ENCODE results near the gene SLC44A1. TPM values are rescaled to one million over a fixed set of nuclear protein-coding genes. Genes with fewer than 3 reads are reported as not detected.
A peak's percentile ranks its signal among the peaks of the same experiment; 100 is the strongest.

The SLC44A1 gene
- 69.7 TPM for total RNA-seq (ENCODE audit: unreplicated experiment)
- long read RNA-seq, full-length matches to known transcripts = 11 of 15 reads
- long read RNA-seq, partial matches to known transcripts = 0 of 15 reads
- long read RNA-seq, other reads (novel, unspliced or antisense) = 4 of 15 reads

DNA sequence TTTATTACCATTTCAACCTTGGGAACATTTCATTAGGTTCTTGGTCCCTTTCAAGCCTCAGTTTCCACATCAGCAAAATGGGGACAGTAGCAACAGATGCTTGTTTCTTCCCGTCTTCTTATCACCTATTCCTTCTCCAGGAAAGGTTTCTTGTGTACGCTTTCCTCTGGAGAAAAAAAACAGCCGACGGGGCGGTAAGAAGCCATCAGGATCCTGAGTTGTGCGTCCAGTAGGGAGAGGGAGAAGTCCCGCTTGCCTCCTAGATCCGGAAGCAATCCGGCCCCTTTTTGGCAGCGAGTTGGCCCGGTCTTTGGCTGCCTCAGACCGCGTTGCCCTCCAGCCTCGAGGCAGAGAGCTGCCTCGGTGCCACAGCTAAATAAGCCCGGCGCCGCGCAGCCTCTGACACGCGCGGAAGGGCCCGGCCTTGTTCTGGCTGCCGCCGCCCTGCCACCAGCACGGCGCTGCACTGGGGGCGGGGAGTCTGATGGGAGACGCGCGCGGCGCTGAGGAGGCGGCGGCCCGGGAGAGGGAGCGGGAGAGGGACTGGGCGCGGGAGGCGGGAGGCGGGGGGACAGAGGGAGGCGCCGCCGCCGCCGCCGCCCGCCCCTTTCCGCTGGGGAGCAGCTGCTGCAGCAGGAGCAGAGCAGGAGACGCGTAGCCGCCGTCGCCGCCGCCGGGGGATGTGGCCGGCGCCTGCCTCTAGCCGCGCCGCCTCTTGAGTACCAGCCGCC lies at the start of gene SLC44A1:
TSS of gene SLC44A1 (plus strand) at position 649 of the 731 bp plus-strand sequence. CDS start 218 bp downstream, outside the sequence.
- no peaks in the 10 kb centered on the region for H3K9me3 Mint-ChIP-seq (ENCODE audit: unreplicated experiment)
- TF ChIP-seq, protein P1, sequence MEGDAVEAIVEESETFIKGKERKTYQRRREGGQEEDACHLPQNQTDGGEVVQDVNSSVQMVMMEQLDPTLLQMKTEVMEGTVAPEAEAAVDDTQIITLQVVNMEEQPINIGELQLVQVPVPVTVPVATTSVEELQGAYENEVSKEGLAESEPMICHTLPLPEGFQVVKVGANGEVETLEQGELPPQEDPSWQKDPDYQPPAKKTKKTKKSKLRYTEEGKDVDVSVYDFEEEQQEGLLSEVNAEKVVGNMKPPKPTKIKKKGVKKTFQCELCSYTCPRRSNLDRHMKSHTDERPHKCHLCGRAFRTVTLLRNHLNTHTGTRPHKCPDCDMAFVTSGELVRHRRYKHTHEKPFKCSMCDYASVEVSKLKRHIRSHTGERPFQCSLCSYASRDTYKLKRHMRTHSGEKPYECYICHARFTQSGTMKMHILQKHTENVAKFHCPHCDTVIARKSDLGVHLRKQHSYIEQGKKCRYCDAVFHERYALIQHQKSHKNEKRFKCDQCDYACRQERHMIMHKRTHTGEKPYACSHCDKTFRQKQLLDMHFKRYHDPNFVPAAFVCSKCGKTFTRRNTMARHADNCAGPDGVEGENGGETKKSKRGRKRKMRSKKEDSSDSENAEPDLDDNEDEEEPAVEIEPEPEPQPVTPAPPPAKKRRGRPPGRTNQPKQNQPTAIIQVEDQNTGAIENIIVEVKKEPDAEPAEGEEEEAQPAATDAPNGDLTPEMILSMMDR (IDR thresholded peaks at IDR 0.05; ENCODE audit: unreplicated experiment) = no peak
- H3K4me1 Mint-ChIP-seq (ENCODE audit: unreplicated experiment) = peaks cover 50% of the 10 kb centered on the region
- peak within 1 kb of the TSS; percentile 88 for H3K27ac Mint-ChIP-seq (ENCODE audit: unreplicated experiment)
- DNase-seq (ENCODE audit: low spot score) = peak; percentile 95
- peaks cover 21% of the 10 kb centered on the region for H3K27me3 Mint-ChIP-seq (ENCODE audit: unreplicated experiment)
- H3K4me3 Mint-ChIP-seq (ENCODE audit: unreplicated experiment) = peak within 1 kb of the TSS; percentile 96
- peaks cover 6% of the 10 kb centered on the region for H3K36me3 Mint-ChIP-seq (ENCODE audit: low read depth, unreplicated experiment)

DNA sequence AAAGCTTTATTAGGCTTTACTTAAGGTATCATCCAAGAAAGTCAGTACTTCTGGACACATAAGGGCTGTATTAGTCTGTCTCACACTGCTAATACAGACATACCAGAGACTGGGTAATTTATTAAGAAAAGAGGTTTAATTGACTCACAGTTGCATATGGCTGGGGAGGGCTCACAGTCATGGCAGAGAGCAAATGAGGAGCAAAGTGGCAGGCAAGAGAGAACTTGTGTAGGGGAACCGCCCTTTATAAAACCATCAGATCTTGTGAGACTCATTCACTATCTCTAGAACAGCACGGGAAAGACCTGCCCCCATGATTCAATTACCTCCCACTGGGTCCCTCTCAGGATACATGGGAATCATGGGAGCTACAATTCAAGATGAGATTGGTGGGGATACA lies 49.2 kb upstream of the SLC44A1 start:
- H3K27ac Mint-ChIP-seq (ENCODE audit: unreplicated experiment) = no peak overlapping the region
- H3K36me3 Mint-ChIP-seq (ENCODE audit: low read depth, unreplicated experiment) = no peaks in the 10 kb centered on the region
- DNase-seq (ENCODE audit: low spot score) = no peak
- peaks cover 3% of the 10 kb centered on the region for H3K27me3 Mint-ChIP-seq (ENCODE audit: unreplicated experiment)
- H3K4me3 Mint-ChIP-seq (ENCODE audit: unreplicated experiment) = no peak overlapping the region
- no peaks in the 10 kb centered on the region for H3K9me3 Mint-ChIP-seq (ENCODE audit: unreplicated experiment)
- H3K4me1 Mint-ChIP-seq (ENCODE audit: unreplicated experiment) = no peaks in the 10 kb centered on the region
- TF ChIP-seq, protein P1 (IDR thresholded peaks at IDR 0.05; ENCODE audit: unreplicated experiment) = no peak

DNA sequence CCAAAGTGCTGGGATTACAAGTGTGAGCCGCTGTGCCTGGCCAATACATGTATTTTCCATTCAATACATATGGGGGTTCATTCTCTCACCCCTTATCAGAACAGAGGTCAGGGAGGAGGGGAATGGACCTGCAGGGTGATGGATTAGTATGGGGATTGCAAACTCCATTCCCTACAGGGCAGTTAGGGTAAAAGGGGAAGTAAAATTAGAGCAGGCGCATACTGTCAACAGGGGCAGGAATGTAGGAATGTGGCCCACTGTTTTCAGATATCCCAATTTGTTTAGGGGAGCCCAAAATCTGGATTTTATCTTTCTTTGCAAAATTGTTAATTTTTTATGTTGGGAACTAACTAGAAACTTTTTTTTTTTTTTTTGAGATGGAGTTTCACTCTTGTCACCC lies 46.4 kb upstream of the SLC44A1 start:
- Mint-ChIP-seq H3K4me1 (ENCODE audit: unreplicated experiment) (no peaks in the 10 kb centered on the region), H3K4me3 (ENCODE audit: unreplicated experiment) (no peak overlapping the region), H3K27me3 (ENCODE audit: unreplicated experiment) (no peaks in the 10 kb centered on the region), H3K9me3 (ENCODE audit: unreplicated experiment) (no peaks in the 10 kb centered on the region), H3K36me3 (ENCODE audit: low read depth, unreplicated experiment) (no peaks in the 10 kb centered on the region), H3K27ac (ENCODE audit: unreplicated experiment) (no peak overlapping the region)
- TF ChIP-seq, protein P1 (IDR thresholded peaks at IDR 0.05; ENCODE audit: unreplicated experiment) = no peak
- no peak for DNase-seq (ENCODE audit: low spot score)

DNA sequence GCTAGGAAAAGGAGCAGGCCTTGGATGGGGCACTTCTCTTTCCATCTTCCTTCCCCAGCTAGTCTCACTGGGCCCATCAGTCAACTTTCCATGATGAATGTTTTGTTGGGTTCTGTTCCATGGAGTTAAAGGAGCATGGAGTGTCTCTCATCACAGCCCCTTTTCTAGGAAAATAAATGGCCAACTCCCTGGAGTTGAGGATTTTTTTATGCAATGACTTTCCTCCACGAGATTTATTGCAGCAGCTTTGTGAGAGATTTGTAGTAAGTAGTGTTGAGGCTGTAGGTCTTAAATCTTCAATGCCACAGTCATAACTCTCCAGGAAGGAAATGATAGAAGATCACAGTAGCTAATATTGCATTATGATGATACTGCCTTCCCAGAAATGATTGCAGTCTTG lies 45.6 kb upstream of the SLC44A1 start:
- H3K4me3 Mint-ChIP-seq (ENCODE audit: unreplicated experiment) = no peak overlapping the region
- TF ChIP-seq, protein P1 (IDR thresholded peaks at IDR 0.05; ENCODE audit: unreplicated experiment) = no peak
- H3K4me1 Mint-ChIP-seq (ENCODE audit: unreplicated experiment) = no peaks in the 10 kb centered on the region
- H3K27ac Mint-ChIP-seq (ENCODE audit: unreplicated experiment) = no peak overlapping the region
- no peaks in the 10 kb centered on the region for H3K27me3 Mint-ChIP-seq (ENCODE audit: unreplicated experiment)
- no peaks in the 10 kb centered on the region for H3K36me3 Mint-ChIP-seq (ENCODE audit: low read depth, unreplicated experiment)
- DNase-seq (ENCODE audit: low spot score) = no peak
- no peaks in the 10 kb centered on the region for H3K9me3 Mint-ChIP-seq (ENCODE audit: unreplicated experiment)

DNA sequence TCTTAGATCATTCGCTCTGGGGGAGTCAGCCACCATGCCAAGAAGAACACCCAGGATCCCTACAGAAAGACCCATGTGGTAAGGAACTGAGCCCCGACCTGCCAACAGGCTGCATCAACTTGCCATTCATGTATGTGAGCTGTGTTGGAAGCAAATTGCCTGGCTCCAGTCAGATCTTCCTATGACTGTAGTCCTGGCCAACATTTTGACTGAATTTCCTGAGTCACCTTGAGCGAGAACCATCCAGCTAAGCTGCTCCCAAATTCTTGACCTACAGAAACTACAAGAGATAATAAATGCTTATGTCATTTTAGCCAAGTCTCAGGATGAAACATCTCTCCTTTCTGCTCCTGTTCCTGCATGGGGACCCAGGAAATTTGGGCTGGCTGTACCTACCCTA lies 40.0 kb upstream of the SLC44A1 start:
- peaks cover 3% of the 10 kb centered on the region for H3K4me1 Mint-ChIP-seq (ENCODE audit: unreplicated experiment)
- no peak overlapping the region for H3K27ac Mint-ChIP-seq (ENCODE audit: unreplicated experiment)
- no peaks in the 10 kb centered on the region for H3K27me3 Mint-ChIP-seq (ENCODE audit: unreplicated experiment)
- no peak for DNase-seq (ENCODE audit: low spot score)
- H3K9me3 Mint-ChIP-seq (ENCODE audit: unreplicated experiment) = no peaks in the 10 kb centered on the region
- no peaks in the 10 kb centered on the region for H3K36me3 Mint-ChIP-seq (ENCODE audit: low read depth, unreplicated experiment)
- H3K4me3 Mint-ChIP-seq (ENCODE audit: unreplicated experiment) = no peak overlapping the region
- TF ChIP-seq, protein P1 (IDR thresholded peaks at IDR 0.05; ENCODE audit: unreplicated experiment) = no peak

Data from endothelial cell (in vitro differentiated cells).